Keratinocyte (primary cell): ENCODE data around the gene ADIPOR2. TPM values are rescaled to one million over a fixed set of nuclear protein-coding genes. Genes with fewer than 3 reads are reported as not detected.
"Not testable (repeated sequence)": the region's sequence is repeated elsewhere in the genome, so short reads cannot be mapped to it uniquely, and the experiment has no call there.

Source experiments
- DNase-seq: peaks from one replicate; pipeline ENCODE4 v3.0.0-alpha.2; 2011; ENCODE audit warnings: low read depth, missing footprints, low spot score
- FAIRE-seq: peaks from 2 replicates; lab custom pipeline; 2011; peaks lifted over from hg19 to GRCh38; lab: Jason Lieb, UNC
- H2AFZ ChIP-seq: 2 replicates; pipeline ENCODE4 v1.6.0; 2012; ENCODE audit warnings: low read length, control low read depth, inconsistent platforms; ENCODE audit not compliant: control insufficient read depth
- H3K27ac ChIP-seq: 2 replicates; pipeline ENCODE4 v1.5.1; 2011; ENCODE audit warnings: low read length; ENCODE audit not compliant: control insufficient read depth, insufficient read depth
- H3K27me3 ChIP-seq: 3 replicates; pipeline ENCODE4 v1.6.0; 2011; ENCODE audit warnings: low read length; ENCODE audit not compliant: control insufficient read depth, insufficient read depth; ENCODE audit errors: extremely low read depth
- H3K36me3 ChIP-seq, 2 experiments: 2 replicates in 1 of 2; 3 replicates in 1 of 2; pipeline ENCODE4 v1.5.1; 2011; ENCODE audit warnings: low read length in 2 of 2, mild to moderate bottlenecking in 1 of 2; ENCODE audit not compliant: control insufficient read depth in 2 of 2, insufficient read depth in 2 of 2; ENCODE audit errors: extremely low read depth in 1 of 2
- H3K4me1 ChIP-seq: 3 replicates; pipeline ENCODE4 v1.5.1; 2011; ENCODE audit warnings: low read length; ENCODE audit not compliant: control insufficient read depth, insufficient read depth; ENCODE audit errors: extremely low read depth
- H3K4me2 ChIP-seq: 3 replicates; pipeline ENCODE4 v1.6.0; 2011; ENCODE audit warnings: low read depth, low read length; ENCODE audit not compliant: control insufficient read depth, insufficient read depth; ENCODE audit errors: extremely low read depth
- H3K4me3 ChIP-seq, 3 experiments: fragments of 200-600 bp in 1 of 3; sonication (generic) in 1 of 3; 2 replicates in 2 of 3; 3 replicates in 1 of 3; pipeline ENCODE4 v1.5.1; 2011 to 2016; ENCODE audit warnings: low read length in 3 of 3, mild to moderate bottlenecking in 3 of 3, control low read depth in 2 of 3, inconsistent platforms in 1 of 3, low read depth in 1 of 3, mixed read lengths in 1 of 3, mixed run types in 1 of 3, moderate library complexity in 1 of 3; ENCODE audit not compliant: control insufficient read depth in 2 of 3, insufficient read depth in 2 of 3; ENCODE audit errors: extremely low read depth in 1 of 3
- H3K79me2 ChIP-seq: 2 replicates; pipeline ENCODE4 v1.6.0; 2012; ENCODE audit warnings: low read length; ENCODE audit not compliant: control insufficient read depth, insufficient read depth
- H3K9ac ChIP-seq: 3 replicates; pipeline ENCODE4 v1.6.0; 2011; ENCODE audit warnings: low read length; ENCODE audit not compliant: control insufficient read depth, insufficient read depth; ENCODE audit errors: extremely low read depth
- H3K9me1 ChIP-seq: 3 replicates; pipeline ENCODE4 v1.6.0; 2011; ENCODE audit warnings: low read length; ENCODE audit not compliant: control insufficient read depth, insufficient read depth; ENCODE audit errors: extremely low read depth
- H3K9me3 ChIP-seq: 2 replicates; pipeline ENCODE4 v1.5.1; 2012; ENCODE audit warnings: low read depth, low read length; ENCODE audit not compliant: control insufficient read depth
- H4K20me1 ChIP-seq: 3 replicates; pipeline ENCODE4 v1.6.0; 2011; ENCODE audit warnings: low read length; ENCODE audit not compliant: control insufficient read depth, insufficient read depth; ENCODE audit errors: extremely low read depth
- dilution Hi-C: fragments of 300-500 bp; cut with MboI; formaldehyde crosslinking; loops from one replicate; pipeline ENCODE4 v1.7.0; 2020; ENCODE audit warnings: low sequenced_read_pairs; ENCODE audit not compliant: extremely low pct_ligation_motif_present
- polyA plus RNA-seq, 5 experiments: library from polyadenylated mRNA; depleted of rRNA in 3 of 5; stranded (reverse) in 3 of 5; stranded (forward) in 1 of 5; unstranded in 1 of 5; fragments of >200 nt; gene quantifications; 1 replicate in 1 of 5; 2 replicates in 3 of 5; 3 replicates in 1 of 5; pipeline versions ENCODE4 v1.2.1 to v1.2.3, GENCODE V29; 2011 to 2012; ENCODE audit warnings: missing spikeins in 2 of 5, low read depth in 1 of 5, low replicate concordance in 1 of 5

ADIPOR2 gene
- polyA plus RNA-seq, 1 donor (not counting 4 experiments of a cell fraction or from before 2014, with no cell fraction given), result 59.4 TPM

- H3K79me2 ChIP-seq, result peaks cover 98% of the 10 kb centered on the region
- H3K36me3 ChIP-seq, H2AFZ ChIP-seq, H4K20me1 ChIP-seq, H3K4me2 ChIP-seq, H3K27me3 ChIP-seq, H3K9me1 ChIP-seq, DNase-seq, H3K27ac ChIP-seq, FAIRE-seq, H3K9ac ChIP-seq, dilution Hi-C loops, H3K4me1 ChIP-seq, H3K9me3 ChIP-seq, H3K4me3 ChIP-seq: not testable (repeated sequence)
Observed at GRCh38 chr12:1712305-1712704, 21.4 kb downstream of the ADIPOR2 start.

GRCh38 chr12:1712852-1713251 lies 22.0 kb downstream of the ADIPOR2 start:
- H3K36me3 ChIP-seq, H3K9me3 ChIP-seq, H3K9me1 ChIP-seq, dilution Hi-C loops, H3K27me3 ChIP-seq, H3K4me2 ChIP-seq, H4K20me1 ChIP-seq, H3K9ac ChIP-seq, DNase-seq, H3K4me3 ChIP-seq, FAIRE-seq, H3K4me1 ChIP-seq, H3K27ac ChIP-seq, H2AFZ ChIP-seq: not testable (repeated sequence)
- H3K79me2 ChIP-seq, result peaks cover 96% of the 10 kb centered on the region

GRCh38 chr12:1713783-1714348 lies 23.0 kb downstream of the ADIPOR2 start:
- H2AFZ ChIP-seq, H3K27me3 ChIP-seq, H3K9me1 ChIP-seq, H3K9ac ChIP-seq, DNase-seq, H3K4me3 ChIP-seq, FAIRE-seq, H3K27ac ChIP-seq, dilution Hi-C loops, H3K4me1 ChIP-seq, H3K4me2 ChIP-seq, H4K20me1 ChIP-seq, H3K36me3 ChIP-seq, H3K9me3 ChIP-seq: not testable (repeated sequence)
- peaks cover 97% of the 10 kb centered on the region for H3K79me2 ChIP-seq

GRCh38 chr12:1715459-1715858 lies 24.6 kb downstream of the ADIPOR2 start:
- DNase-seq, H3K4me2 ChIP-seq, H3K9me3 ChIP-seq, FAIRE-seq, H3K36me3 ChIP-seq, dilution Hi-C loops, H3K27ac ChIP-seq, H3K27me3 ChIP-seq, H2AFZ ChIP-seq, H3K9ac ChIP-seq, H4K20me1 ChIP-seq, H3K9me1 ChIP-seq, H3K4me1 ChIP-seq, H3K4me3 ChIP-seq: not testable (repeated sequence)
- H3K79me2 ChIP-seq, result peaks cover 95% of the 10 kb centered on the region
